Liver (tissue), 9 donors: ENCODE measurements around the gene RPP21. TPM values are rescaled to one million over a fixed set of nuclear protein-coding genes. Genes with fewer than 3 reads are reported as not detected.

Experiments used
- DNase-seq: peaks from one replicate; pipeline ENCODE4 v3.0.0-alpha.2; 2017; ENCODE audit warnings: low spot score
- H3K27ac ChIP-seq, 2 donors: one replicate each; pipeline ENCODE4 v1.7.0; 2013; ENCODE audit warnings: inconsistent platforms in 2 of 2, low read length in 2 of 2, control low read depth in 1 of 2, low read depth in 1 of 2, mild to moderate bottlenecking in 1 of 2
- H3K27me3 ChIP-seq, 4 donors: one replicate each; pipeline versions ENCODE4 v1.6.1 to v1.7.0; 2013; ENCODE audit warnings: low read length in 3 of 4, inconsistent platforms in 1 of 4, mild to moderate bottlenecking in 1 of 4, moderate library complexity in 1 of 4; ENCODE audit not compliant: control insufficient read depth in 4 of 4, insufficient read depth in 4 of 4
- H3K36me3 ChIP-seq, 4 donors: one replicate each; pipeline versions ENCODE4 v1.6.1 to v1.7.0; 2013; ENCODE audit warnings: low read length in 3 of 4, mild to moderate bottlenecking in 3 of 4, low read depth in 1 of 4, moderate library complexity in 1 of 4; ENCODE audit not compliant: control insufficient read depth in 4 of 4, insufficient read depth in 3 of 4
- H3K4me1 ChIP-seq, 4 donors: one replicate each; pipeline versions ENCODE4 v1.6.1 to v1.7.0; 2013; ENCODE audit warnings: low read length in 3 of 4, mild to moderate bottlenecking in 3 of 4, moderate library complexity in 1 of 4; ENCODE audit not compliant: control insufficient read depth in 4 of 4, insufficient read depth in 4 of 4
- H3K4me3 ChIP-seq, 3 donors: one replicate each; pipeline versions ENCODE4 v1.6.1 to v1.7.0; 2013; ENCODE audit warnings: low read length in 3 of 3, control low read depth in 1 of 3, low read depth in 1 of 3, mild to moderate bottlenecking in 1 of 3
- H3K9ac ChIP-seq, 2 donors: one replicate each; pipeline ENCODE4 v1.7.0; 2013; ENCODE audit warnings: low read length in 2 of 2, mild to moderate bottlenecking in 2 of 2, moderate library complexity in 2 of 2, control low read depth in 1 of 2, low read depth in 1 of 2
- H3K9me3 ChIP-seq, 4 donors: one replicate each; pipeline versions ENCODE4 v1.6.1 to v1.7.0; 2013; ENCODE audit warnings: low read length in 3 of 4; ENCODE audit not compliant: control insufficient read depth in 4 of 4
- EGR1 ChIP-seq, 2 donors: IDR thresholded peaks; 2 replicates each; pipeline ENCODE4 v1.6.1; 2016 to 2018; ENCODE audit warnings: antibody characterized with exemption in 2 of 2, low read depth in 2 of 2
- FOXA1 ChIP-seq: IDR thresholded peaks from 2 replicates; pipeline ENCODE4 v1.6.1; 2016; ENCODE audit warnings: antibody characterized with exemption
- FOXA2 ChIP-seq: IDR thresholded peaks from 2 replicates; pipeline ENCODE4 v1.6.1; 2016; ENCODE audit warnings: antibody characterized with exemption
- GABPA ChIP-seq, 2 donors: IDR thresholded peaks in 1 of 2; conservative IDR thresholded peaks in 1 of 2; 2 replicates each; pipeline ENCODE4 v1.6.1; 2016; ENCODE audit warnings: antibody characterized with exemption in 2 of 2, mild to moderate bottlenecking in 1 of 2, moderate library complexity in 1 of 2
- HNF4A ChIP-seq, 2 donors: conservative IDR thresholded peaks; 2 replicates each; pipeline ENCODE4 v1.6.1; 2016; ENCODE audit warnings: antibody characterized with exemption in 2 of 2, mild to moderate bottlenecking in 2 of 2
- HNF4G ChIP-seq: IDR thresholded peaks from 2 replicates; pipeline ENCODE4 v1.6.1; 2016; ENCODE audit warnings: antibody characterized with exemption
- JUND ChIP-seq, 2 donors: IDR thresholded peaks; 2 replicates each; pipeline ENCODE4 v1.6.1; 2016; ENCODE audit warnings: antibody characterized with exemption in 2 of 2
- RAD21 ChIP-seq, 2 donors: IDR thresholded peaks; 2 replicates each; pipeline ENCODE4 v1.6.1; 2016; ENCODE audit warnings: antibody characterized with exemption in 2 of 2, mild to moderate bottlenecking in 2 of 2
- REST ChIP-seq: IDR thresholded peaks from 2 replicates; pipeline ENCODE4 v1.6.1; 2016; ENCODE audit warnings: antibody characterized with exemption, mild to moderate bottlenecking
- RXRA ChIP-seq, 2 donors: IDR thresholded peaks; 2 replicates each; pipeline ENCODE4 v1.6.1; 2017 to 2018; ENCODE audit warnings: antibody characterized with exemption in 2 of 2, mild to moderate bottlenecking in 1 of 2
- TAF1 ChIP-seq: conservative IDR thresholded peaks from 2 replicates; pipeline ENCODE4 v1.6.1; 2016; ENCODE audit warnings: antibody characterized with exemption, mild to moderate bottlenecking
- YY1 ChIP-seq: IDR thresholded peaks from 2 replicates; pipeline ENCODE4 v1.6.1; 2016; ENCODE audit warnings: antibody characterized with exemption, mild to moderate bottlenecking
- WGBS: extraction: QIAGEN DNeasy Blood & Tissue Kit; methylation state at CpG from one replicate; pipeline ENCODE4 v1.1.7; 2013; 5-methylcytosine and 5-hydroxymethylcytosine counted together
- polyA plus RNA-seq, 2 donors: library from polyadenylated mRNA; stranded (reverse) in 1 of 2; unstranded in 1 of 2; fragments of 200-250 nt in 1 of 2; fragments of >200 nt in 1 of 2; fragmentation: Nextera tagmentation in 1 of 2; extraction: Ambion mirVana in 1 of 2; gene quantifications; one replicate each; pipeline versions ENCODE4 v1.2.1 to v1.2.3, GENCODE V29; 2013 to 2015
- total RNA-seq, 2 donors: library from RNA; depleted of rRNA; stranded (reverse); fragments of >200 nt; gene quantifications; one replicate each; pipeline ENCODE4 v1.2.3, GENCODE V29; 2014
- TF ChIP-seq, protein P1 (sequence below): IDR thresholded peaks from 2 replicates; pipeline ENCODE4 v1.6.1; 2016; ENCODE audit warnings: antibody characterized with exemption
- TF ChIP-seq, protein P2 (sequence below): fragments of 150-350 bp; IDR thresholded peaks from 2 replicates; pipeline ENCODE4 v1.5.1; 2017; ENCODE audit warnings: improper control_type of control experiment, low read depth, low read length; ENCODE audit not compliant: missing input control
- TF ChIP-seq, protein P3 (sequence below): IDR thresholded peaks from 2 replicates; pipeline ENCODE4 v1.6.1; 2016; ENCODE audit warnings: antibody characterized with exemption
- donor health status: healthy.
- donor health status: healthy.
- donor health status: healthy.
- donor health status: healthy.
- donor health status: healthy.

RPP21 gene
- total and polyA plus RNA-seq, 4 donors, result 9.3 to 32.9 (median 21.0) TPM

- Histone ChIP-seq H3K36me3 (peaks cover 3 to 26% (median 24%) of the 10 kb centered on the region in 4 donors), H3K4me3 (no peak overlapping the region), H3K9me3 (no peaks in the 10 kb centered on the region), H3K27ac (no peak overlapping the region), H3K4me1 (peaks cover 3 to 24% (median 16%) of the 10 kb centered on the region in 4 donors), H3K9ac (no peak overlapping the region), H3K27me3 (no peaks in the 10 kb centered on the region)
- no peak for DNase-seq
- TF ChIP-seq RAD21 (IDR thresholded peaks at IDR 0.05) (no peak), JUND (IDR thresholded peaks at IDR 0.05) (no peak), FOXA1 (no peak), HNF4A (conservative IDR thresholded peaks at IDR 0.05) (no peak), EGR1 (IDR thresholded peaks at IDR 0.05; ENCODE audit: low read depth in 2 of 2) (no peak), TAF1 (no peak), RXRA (IDR thresholded peaks at IDR 0.05) (no peak)
- TF ChIP-seq, protein P1, sequence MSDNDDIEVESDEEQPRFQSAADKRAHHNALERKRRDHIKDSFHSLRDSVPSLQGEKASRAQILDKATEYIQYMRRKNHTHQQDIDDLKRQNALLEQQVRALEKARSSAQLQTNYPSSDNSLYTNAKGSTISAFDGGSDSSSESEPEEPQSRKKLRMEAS, result no peak
- TF ChIP-seq, protein P2, sequence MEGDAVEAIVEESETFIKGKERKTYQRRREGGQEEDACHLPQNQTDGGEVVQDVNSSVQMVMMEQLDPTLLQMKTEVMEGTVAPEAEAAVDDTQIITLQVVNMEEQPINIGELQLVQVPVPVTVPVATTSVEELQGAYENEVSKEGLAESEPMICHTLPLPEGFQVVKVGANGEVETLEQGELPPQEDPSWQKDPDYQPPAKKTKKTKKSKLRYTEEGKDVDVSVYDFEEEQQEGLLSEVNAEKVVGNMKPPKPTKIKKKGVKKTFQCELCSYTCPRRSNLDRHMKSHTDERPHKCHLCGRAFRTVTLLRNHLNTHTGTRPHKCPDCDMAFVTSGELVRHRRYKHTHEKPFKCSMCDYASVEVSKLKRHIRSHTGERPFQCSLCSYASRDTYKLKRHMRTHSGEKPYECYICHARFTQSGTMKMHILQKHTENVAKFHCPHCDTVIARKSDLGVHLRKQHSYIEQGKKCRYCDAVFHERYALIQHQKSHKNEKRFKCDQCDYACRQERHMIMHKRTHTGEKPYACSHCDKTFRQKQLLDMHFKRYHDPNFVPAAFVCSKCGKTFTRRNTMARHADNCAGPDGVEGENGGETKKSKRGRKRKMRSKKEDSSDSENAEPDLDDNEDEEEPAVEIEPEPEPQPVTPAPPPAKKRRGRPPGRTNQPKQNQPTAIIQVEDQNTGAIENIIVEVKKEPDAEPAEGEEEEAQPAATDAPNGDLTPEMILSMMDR, result no peak
Observed at GRCh38 chr6:30328397-30328796, 16.6 kb upstream of the RPP21 start.

DNA sequence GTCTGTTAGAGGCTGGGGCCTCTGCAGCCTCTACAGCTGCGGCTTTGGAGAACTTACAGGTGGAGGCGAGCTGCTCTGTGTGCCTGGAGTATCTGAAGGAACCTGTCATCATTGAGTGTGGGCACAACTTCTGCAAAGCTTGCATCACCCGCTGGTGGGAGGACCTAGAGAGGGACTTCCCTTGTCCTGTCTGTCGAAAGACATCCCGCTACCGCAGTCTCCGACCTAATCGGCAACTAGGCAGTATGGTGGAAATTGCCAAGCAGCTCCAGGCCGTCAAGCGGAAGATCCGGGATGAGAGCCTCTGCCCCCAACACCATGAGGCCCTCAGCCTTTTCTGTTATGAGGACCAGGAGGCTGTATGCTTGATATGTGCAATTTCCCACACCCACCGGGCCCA, 15.6 kb upstream of the RPP21 start:
- WGBS, result 97% methylated on average over 12 of the region's 12 CpGs
- no peak overlapping the region for H3K27ac ChIP-seq
- no peak overlapping the region for H3K4me3 ChIP-seq
- no peaks in the 10 kb centered on the region for H3K27me3 ChIP-seq
- H3K9ac ChIP-seq, result no peak overlapping the region
- peaks cover 5 to 30% (median 26%) of the 10 kb centered on the region in 4 donors for H3K36me3 ChIP-seq
- DNase-seq, result no peak
- TF ChIP-seq FOXA2, result no peak
- TF ChIP-seq HNF4A (conservative IDR thresholded peaks at IDR 0.05), result no peak
- TF ChIP-seq, protein P3, sequence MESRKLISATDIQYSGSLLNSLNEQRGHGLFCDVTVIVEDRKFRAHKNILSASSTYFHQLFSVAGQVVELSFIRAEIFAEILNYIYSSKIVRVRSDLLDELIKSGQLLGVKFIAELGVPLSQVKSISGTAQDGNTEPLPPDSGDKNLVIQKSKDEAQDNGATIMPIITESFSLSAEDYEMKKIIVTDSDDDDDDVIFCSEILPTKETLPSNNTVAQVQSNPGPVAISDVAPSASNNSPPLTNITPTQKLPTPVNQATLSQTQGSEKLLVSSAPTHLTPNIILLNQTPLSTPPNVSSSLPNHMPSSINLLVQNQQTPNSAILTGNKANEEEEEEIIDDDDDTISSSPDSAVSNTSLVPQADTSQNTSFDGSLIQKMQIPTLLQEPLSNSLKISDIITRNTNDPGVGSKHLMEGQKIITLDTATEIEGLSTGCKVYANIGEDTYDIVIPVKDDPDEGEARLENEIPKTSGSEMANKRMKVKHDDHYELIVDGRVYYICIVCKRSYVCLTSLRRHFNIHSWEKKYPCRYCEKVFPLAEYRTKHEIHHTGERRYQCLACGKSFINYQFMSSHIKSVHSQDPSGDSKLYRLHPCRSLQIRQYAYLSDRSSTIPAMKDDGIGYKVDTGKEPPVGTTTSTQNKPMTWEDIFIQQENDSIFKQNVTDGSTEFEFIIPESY, result no peak
- no peak for TF ChIP-seq YY1
- TF ChIP-seq GABPA (IDR thresholded peaks at IDR 0.05 in 1 of 2, conservative IDR thresholded peaks at IDR 0.05 in 1 of 2), result no peak
- no peak for TF ChIP-seq HNF4G
- TF ChIP-seq RAD21 (IDR thresholded peaks at IDR 0.05), result no peak
- TF ChIP-seq REST, result no peak
- no peak for TF ChIP-seq EGR1 (IDR thresholded peaks at IDR 0.05; ENCODE audit: low read depth in 2 of 2)
- TF ChIP-seq, protein P2, result no peak
- TF ChIP-seq RXRA (IDR thresholded peaks at IDR 0.05), result no peak
- H3K4me1 ChIP-seq, result peaks cover 3 to 24% (median 16%) of the 10 kb centered on the region in 4 donors
- no peaks in the 10 kb centered on the region for H3K9me3 ChIP-seq
